Gastroesophageal sphincter (tissue), 4 donors: ENCODE measurements around the gene ABRACL. TPM values are rescaled to one million over a fixed set of nuclear protein-coding genes. Genes with fewer than 3 reads are reported as not detected.

Source experiments
- ATAC-seq: fragments of 150-250 bp; one replicate; pipeline ENCODE4 v1.9.1; 2016; ENCODE audit warnings: mild to moderate bottlenecking, moderate library complexity
- H3K27ac ChIP-seq, 4 donors: fragments of 200-600 bp; sonication (generic) in 3 of 4; 1 replicate in 3 of 4; 2 replicates in 1 of 4; pipeline ENCODE4 v1.5.1; 2016 to 2019
- H3K27me3 ChIP-seq: fragments of 200-600 bp; sonication (generic); one replicate; pipeline ENCODE4 v1.5.1; 2019
- H3K36me3 ChIP-seq, 2 donors: fragments of 200-600 bp; sonication (generic); one replicate each; pipeline ENCODE4 v1.5.1; 2019; ENCODE audit warnings: control low read depth in 1 of 2
- H3K4me1 ChIP-seq, 3 donors: fragments of 200-600 bp; sonication (generic); 1 replicate in 2 of 3; 2 replicates in 1 of 3; pipeline ENCODE4 v1.5.1; 2016 to 2019; ENCODE audit warnings: control low read depth in 2 of 3
- H3K4me3 ChIP-seq, 2 donors: fragments of 200-600 bp; sonication (generic); one replicate each; pipeline ENCODE4 v1.5.1; 2019; ENCODE audit warnings: mild to moderate bottlenecking in 1 of 2, moderate library complexity in 1 of 2
- H3K9me3 ChIP-seq, 3 donors: fragments of 200-600 bp; sonication (generic); one replicate each; pipeline ENCODE4 v1.5.1; 2017 to 2019; ENCODE audit warnings: control low read depth in 2 of 3
- CTCF ChIP-seq, 4 experiments: fragments of 200-600 bp in 2 of 4; fragments of 450-650 bp in 2 of 4; sonication (generic) in 1 of 4; IDR thresholded peaks; one replicate each; pipeline ENCODE4 v1.5.1; 2017 to 2019; ENCODE audit warnings: antibody characterized with exemption in 4 of 4, mild to moderate bottlenecking in 2 of 4, moderate library complexity in 2 of 4
- EP300 ChIP-seq: sonication (generic); formaldehyde crosslinking; IDR thresholded peaks from one replicate; pipeline ENCODE4 v1.6.1; 2017; ENCODE audit warnings: antibody characterized with exemption, mild to moderate bottlenecking
- POLR2A ChIP-seq, 2 donors: fragments of 450-650 bp; IDR thresholded peaks; one replicate each; pipeline ENCODE4 v1.6.1; 2017; ENCODE audit warnings: antibody characterized with exemption in 2 of 2, mild to moderate bottlenecking in 2 of 2, moderate library complexity in 1 of 2
- POLR2AphosphoS5 ChIP-seq: sonication (generic); formaldehyde crosslinking; IDR thresholded peaks from one replicate; pipeline ENCODE4 v1.6.1; 2017; ENCODE audit warnings: antibody characterized with exemption
- WGBS, 2 donors: methylation state at CpG; one replicate each; pipeline ENCODE4 v1.1.5; 2018; ENCODE audit warnings: low coverage in 1 of 2; 5-methylcytosine and 5-hydroxymethylcytosine counted together
- total RNA-seq, 4 donors: library from RNA; depleted of rRNA; stranded (reverse); fragments of >200 nt; gene quantifications; one replicate each; pipeline ENCODE4 v1.1.0, GENCODE V29; 2016

ABRACL gene
- total RNA-seq, 4 donors from 2014 or later = 0.78 to 11.9 (median 8.4) TPM

GRCh38 chr6:139003751-139004150 is 24.8 kb upstream of the ABRACL start:
- Histone ChIP-seq H3K9me3 (no peaks in the 10 kb centered on the region), H3K4me3 (no peak overlapping the region), H3K4me1 (no peaks in the 10 kb centered on the region), H3K27ac (no peak overlapping the region), H3K36me3 (no peaks in the 10 kb centered on the region), H3K27me3 (no peaks in the 10 kb centered on the region)
- TF ChIP-seq CTCF (IDR thresholded peaks at IDR 0.05) = no peak
- TF ChIP-seq POLR2A (IDR thresholded peaks at IDR 0.05) = no peak
- no peak for TF ChIP-seq POLR2AphosphoS5
- TF ChIP-seq EP300 = no peak
- no peak for ATAC-seq

DNA sequence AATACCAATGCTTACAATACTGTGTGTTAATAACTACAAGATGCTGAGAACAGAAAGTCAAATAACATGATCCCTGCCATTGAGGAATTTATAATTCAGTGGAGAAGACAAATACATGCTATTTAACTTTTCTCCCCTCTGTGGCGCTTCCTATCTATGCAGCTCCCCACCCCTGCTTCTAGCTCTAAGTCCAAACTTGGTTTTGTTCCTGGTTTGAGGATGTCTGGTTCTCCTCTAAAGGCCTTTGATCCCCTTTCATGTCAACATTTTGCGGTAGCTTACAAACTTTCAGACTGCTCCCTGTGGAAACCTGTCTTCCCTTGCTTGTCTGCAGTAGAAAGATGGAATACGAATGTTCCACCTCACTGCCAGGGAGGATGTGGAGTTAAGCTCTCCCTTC is 22.1 kb upstream of the ABRACL start:
- WGBS, 2 donors = 86 to 87% methylated on average over 3 of the region's 3 CpGs
- Histone ChIP-seq H3K4me3 (no peak overlapping the region), H3K36me3 (no peaks in the 10 kb centered on the region), H3K4me1 (no peaks in the 10 kb centered on the region), H3K27me3 (peaks cover 2% of the 10 kb centered on the region), H3K9me3 (no peaks in the 10 kb centered on the region), H3K27ac (no peak overlapping the region)
- no peak for ATAC-seq
- no peak for TF ChIP-seq POLR2A (IDR thresholded peaks at IDR 0.05)
- no peak for TF ChIP-seq POLR2AphosphoS5
- no peak for TF ChIP-seq CTCF (IDR thresholded peaks at IDR 0.05)
- no peak for TF ChIP-seq EP300

DNA sequence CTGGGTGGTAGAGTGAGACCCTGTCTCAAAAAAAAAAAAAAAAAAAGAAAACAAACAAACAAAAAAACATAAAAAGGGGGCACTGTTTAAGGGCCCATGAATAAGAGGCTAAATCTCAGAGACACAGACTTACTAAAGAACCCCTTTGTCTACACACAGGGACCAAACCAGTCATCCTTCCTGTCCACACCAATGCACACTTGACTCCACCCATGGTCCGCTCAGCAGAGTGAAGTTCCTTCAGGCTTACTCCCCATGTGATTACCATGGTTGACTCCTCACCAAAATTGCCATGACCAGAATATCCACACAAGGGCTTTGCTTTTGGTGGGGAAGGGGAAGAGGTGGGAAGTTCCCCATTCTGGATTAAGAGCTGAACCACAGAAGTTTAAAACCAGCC is 21.1 kb upstream of the ABRACL start:
- no peak for ATAC-seq
- H3K36me3 ChIP-seq = no peaks in the 10 kb centered on the region
- no peaks in the 10 kb centered on the region for H3K9me3 ChIP-seq
- H3K4me1 ChIP-seq = no peaks in the 10 kb centered on the region
- H3K27ac ChIP-seq = no peak overlapping the region
- 100% methylated on average over 1 of the region's 1 CpG for WGBS, 2 donors
- peaks cover 3% of the 10 kb centered on the region for H3K27me3 ChIP-seq
- no peak for TF ChIP-seq CTCF (IDR thresholded peaks at IDR 0.05)
- no peak for TF ChIP-seq EP300
- no peak for TF ChIP-seq POLR2AphosphoS5
- no peak for TF ChIP-seq POLR2A (IDR thresholded peaks at IDR 0.05)
- no peak overlapping the region for H3K4me3 ChIP-seq

GRCh38 chr6:139008117-139008516 is 20.4 kb upstream of the ABRACL start:
- H3K9me3 ChIP-seq = no peaks in the 10 kb centered on the region
- no peak overlapping the region for H3K4me3 ChIP-seq
- no peaks in the 10 kb centered on the region for H3K4me1 ChIP-seq
- TF ChIP-seq POLR2A (IDR thresholded peaks at IDR 0.05) = no peak
- TF ChIP-seq EP300 = no peak
- TF ChIP-seq CTCF (IDR thresholded peaks at IDR 0.05) = no peak
- TF ChIP-seq POLR2AphosphoS5 = no peak
- peaks cover 3% of the 10 kb centered on the region for H3K27me3 ChIP-seq
- ATAC-seq = no peak
- 75 to 80% methylated on average over 4 to 7 of the region's 9 CpGs for WGBS, 2 donors
- H3K27ac ChIP-seq = no peak overlapping the region
- no peaks in the 10 kb centered on the region for H3K36me3 ChIP-seq

- Histone ChIP-seq H3K27ac (no peak overlapping the region), H3K36me3 (no peaks in the 10 kb centered on the region), H3K27me3 (peaks cover 3% of the 10 kb centered on the region), H3K4me3 (no peak overlapping the region), H3K4me1 (no peaks in the 10 kb centered on the region), H3K9me3 (no peaks in the 10 kb centered on the region)
- ATAC-seq = no peak
- TF ChIP-seq CTCF (IDR thresholded peaks at IDR 0.05) = no peak
- TF ChIP-seq POLR2A (IDR thresholded peaks at IDR 0.05) = no peak
- TF ChIP-seq POLR2AphosphoS5 = no peak
- TF ChIP-seq EP300 = no peak
Observed at GRCh38 chr6:139010674-139011073, 17.9 kb upstream of the ABRACL start.
